ENCODE measurements around the gene DACH2.

DNA sequence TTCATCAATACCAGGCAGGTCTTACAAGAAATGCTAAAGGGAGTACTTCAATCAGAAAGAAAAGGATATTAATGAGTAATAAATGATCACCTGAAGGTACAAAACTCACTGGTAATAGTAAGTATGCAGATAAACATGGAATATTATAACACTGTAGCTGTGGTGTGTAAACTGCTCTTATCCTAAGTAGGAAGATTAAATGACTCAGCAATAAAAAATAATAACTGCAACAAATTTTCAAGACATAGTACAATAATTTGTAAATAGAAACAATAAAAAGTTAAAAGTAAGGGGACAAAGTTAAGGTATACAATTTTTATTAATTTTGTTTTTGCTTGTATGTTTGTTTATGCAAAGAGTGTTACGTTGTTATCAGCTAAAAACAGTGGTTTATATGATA is 43.7 kb upstream of the DACH2 start:
- TF ChIP-seq, protein P1, sequence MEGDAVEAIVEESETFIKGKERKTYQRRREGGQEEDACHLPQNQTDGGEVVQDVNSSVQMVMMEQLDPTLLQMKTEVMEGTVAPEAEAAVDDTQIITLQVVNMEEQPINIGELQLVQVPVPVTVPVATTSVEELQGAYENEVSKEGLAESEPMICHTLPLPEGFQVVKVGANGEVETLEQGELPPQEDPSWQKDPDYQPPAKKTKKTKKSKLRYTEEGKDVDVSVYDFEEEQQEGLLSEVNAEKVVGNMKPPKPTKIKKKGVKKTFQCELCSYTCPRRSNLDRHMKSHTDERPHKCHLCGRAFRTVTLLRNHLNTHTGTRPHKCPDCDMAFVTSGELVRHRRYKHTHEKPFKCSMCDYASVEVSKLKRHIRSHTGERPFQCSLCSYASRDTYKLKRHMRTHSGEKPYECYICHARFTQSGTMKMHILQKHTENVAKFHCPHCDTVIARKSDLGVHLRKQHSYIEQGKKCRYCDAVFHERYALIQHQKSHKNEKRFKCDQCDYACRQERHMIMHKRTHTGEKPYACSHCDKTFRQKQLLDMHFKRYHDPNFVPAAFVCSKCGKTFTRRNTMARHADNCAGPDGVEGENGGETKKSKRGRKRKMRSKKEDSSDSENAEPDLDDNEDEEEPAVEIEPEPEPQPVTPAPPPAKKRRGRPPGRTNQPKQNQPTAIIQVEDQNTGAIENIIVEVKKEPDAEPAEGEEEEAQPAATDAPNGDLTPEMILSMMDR (IDR thresholded peaks at IDR 0.05 in 8 of 11, conservative IDR thresholded peaks at IDR 0.05 in 3 of 11) = no peak
- no peak for TF ChIP-seq POLR2AphosphoS5 (IDR thresholded peaks at IDR 0.05)
- TF ChIP-seq POLR2A (IDR thresholded peaks at IDR 0.05) = no peak

All from spleen (tissue), 7 donors.